GM18526 (cell line): Measurements from ENCODE around the gene PKD2.

Source experiments
- POLR2A ChIP-seq: IDR thresholded peaks from 3 replicates; pipeline ENCODE4 v1.6.1; 2011; ENCODE audit not compliant: insufficient read length; ENCODE audit errors: extremely low read depth

Gene PKD2

DNA sequence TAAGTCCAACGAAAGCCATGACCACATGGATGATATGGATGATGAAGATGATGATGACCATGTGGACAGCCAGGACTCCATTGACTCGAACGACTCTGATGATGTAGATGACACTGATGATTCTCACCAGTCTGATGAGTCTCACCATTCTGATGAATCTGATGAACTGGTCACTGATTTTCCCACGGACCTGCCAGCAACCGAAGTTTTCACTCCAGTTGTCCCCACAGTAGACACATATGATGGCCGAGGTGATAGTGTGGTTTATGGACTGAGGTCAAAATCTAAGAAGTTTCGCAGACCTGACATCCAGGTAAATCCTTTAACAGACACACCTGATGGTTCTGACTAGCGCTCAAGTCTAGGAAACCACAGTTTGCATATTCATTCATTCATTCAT lies 25.9 kb upstream of the PKD2 start:
- no peak for TF ChIP-seq POLR2A

DNA sequence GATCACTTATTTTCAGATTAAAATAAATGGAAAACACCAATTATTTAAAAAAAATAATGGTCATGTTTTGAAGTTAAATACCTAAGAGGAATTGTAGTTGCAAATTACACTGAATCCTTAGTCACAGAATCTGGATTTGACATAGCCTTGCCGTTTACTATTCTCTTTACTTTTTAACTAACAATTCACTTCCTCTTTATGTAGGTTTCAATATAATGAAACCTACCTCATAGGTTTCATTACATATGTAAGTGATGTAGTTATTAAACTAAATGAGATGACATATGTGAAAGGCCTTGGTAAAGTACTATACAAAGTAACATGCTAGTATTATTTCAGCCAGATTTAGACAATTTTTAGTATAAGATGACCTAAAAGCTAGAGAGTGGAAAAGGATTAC lies 25.4 kb upstream of the PKD2 start:
- no peak for TF ChIP-seq POLR2A

DNA sequence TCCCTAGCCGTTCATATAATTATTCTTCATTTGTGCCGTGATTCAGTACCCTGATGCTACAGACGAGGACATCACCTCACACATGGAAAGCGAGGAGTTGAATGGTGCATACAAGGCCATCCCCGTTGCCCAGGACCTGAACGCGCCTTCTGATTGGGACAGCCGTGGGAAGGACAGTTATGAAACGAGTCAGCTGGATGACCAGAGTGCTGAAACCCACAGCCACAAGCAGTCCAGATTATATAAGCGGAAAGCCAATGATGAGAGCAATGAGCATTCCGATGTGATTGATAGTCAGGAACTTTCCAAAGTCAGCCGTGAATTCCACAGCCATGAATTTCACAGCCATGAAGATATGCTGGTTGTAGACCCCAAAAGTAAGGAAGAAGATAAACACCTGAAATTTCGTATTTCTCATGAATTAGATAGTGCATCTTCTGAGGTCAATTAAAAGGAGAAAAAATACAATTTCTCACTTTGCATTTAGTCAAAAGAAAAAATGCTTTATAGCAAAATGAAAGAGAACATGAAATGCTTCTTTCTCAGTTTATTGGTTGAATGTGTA lies 24.9 kb upstream of the PKD2 start:
- no peak for TF ChIP-seq POLR2A

DNA sequence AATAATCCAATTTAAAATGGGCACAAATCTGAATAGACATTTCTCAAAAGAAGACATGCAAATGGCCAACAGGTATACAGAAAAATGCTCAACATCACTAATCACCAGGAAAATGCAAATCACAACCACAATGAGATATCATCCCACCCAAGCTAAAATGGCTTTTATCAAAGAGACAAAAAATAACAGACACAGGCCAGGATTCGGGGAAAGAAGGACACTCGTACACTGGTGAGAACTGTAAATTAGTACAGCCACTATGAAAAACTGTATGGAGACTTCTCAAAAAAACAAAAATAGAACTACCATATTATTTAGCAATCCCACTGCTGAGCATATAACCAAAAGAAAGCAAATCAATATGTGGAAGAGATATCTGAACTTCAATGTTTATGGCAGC lies 23.4 kb upstream of the PKD2 start:
- TF ChIP-seq POLR2A, result no peak

DNA sequence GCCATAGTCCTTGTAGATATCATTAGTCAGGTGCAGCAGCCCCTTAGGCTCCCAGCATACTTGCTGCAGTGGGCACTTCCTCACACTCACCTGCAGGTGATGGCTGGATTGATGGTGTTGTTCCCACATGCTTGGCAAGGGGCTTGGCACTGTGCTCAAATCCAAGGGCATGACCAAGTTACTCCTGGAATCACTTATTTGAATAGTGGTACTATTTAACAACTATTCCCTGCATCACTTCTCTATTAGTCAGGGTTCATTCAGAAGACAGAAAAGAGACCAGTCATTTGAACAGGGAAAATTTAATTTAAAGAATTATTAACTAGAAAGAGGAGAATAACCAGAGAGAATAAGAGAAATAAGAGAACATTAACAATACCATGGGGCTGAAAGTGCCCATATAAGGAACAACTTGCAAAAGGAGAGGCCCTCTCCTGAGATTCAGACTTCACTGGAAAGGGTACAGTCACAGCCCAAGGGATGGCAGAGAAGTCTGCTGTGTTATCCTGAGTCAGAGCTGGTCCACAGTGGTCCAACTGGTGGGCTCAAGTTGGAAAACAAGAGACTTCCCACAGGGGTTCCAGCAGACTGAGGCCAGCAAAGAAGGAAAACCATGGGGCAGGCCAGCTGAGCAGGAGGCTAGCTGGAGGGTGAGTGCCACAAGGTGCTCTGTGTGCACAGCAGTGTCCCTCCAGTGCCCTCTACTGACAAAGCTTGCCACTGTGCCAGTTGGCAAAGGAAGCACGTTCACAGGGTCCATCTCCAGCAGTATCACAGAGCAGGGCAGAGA lies 22.1 kb upstream of the PKD2 start:
- TF ChIP-seq POLR2A, result no peak

DNA sequence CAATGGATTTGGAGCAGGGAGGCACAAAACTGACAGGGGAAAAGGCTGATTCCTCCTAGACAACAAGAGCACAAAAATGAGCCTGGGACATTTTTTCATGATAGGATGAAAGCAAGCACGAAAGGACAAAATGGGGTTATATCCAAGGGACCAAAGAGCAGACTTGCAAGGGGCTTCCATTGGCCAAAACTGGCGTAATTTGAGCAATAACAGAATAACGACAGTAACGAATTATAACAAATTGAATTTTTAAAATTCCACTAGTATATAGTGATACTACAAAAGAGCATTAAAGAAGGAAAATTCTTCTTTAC lies 21.6 kb upstream of the PKD2 start:
- no peak for TF ChIP-seq POLR2A

DNA sequence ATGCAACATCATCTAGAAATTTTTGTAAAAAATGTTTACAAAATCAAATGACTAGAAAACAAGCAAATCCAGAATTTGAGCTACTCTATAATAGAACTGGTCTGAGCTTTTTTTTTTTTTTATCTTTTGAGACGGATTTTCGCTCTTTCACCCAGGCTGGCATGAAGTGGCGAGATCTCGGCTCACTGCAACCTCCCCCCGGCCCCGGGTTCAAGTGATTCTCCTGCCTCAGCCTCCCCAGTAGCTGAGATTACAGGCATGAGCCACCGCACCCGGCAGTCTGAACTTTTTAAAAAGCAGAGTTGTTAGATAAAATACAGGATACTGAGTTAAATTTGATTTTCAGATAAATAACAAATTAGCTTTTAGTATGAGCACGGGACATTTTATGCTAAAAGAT lies 20.9 kb upstream of the PKD2 start:
- no peak for TF ChIP-seq POLR2A

DNA sequence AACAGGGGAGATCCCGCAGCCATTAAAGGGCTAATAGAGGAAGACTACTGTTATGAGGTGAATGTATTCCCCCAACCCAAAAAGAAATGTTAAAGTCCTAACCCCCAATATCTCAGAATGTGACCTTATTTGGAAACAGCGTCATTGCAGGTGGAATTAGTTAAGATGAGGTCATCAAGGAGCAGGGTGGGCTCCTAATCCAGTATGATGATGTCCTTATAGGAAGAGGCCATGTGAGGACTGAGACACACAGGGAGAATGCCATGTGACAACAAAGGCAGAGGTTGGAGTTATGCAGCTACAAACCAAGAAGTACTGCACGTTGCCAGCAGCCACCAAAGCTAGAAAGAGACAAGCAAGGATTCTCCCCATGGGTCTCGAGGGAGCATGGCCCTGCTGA lies 17.7 kb upstream of the PKD2 start:
- no peak for TF ChIP-seq POLR2A

DNA sequence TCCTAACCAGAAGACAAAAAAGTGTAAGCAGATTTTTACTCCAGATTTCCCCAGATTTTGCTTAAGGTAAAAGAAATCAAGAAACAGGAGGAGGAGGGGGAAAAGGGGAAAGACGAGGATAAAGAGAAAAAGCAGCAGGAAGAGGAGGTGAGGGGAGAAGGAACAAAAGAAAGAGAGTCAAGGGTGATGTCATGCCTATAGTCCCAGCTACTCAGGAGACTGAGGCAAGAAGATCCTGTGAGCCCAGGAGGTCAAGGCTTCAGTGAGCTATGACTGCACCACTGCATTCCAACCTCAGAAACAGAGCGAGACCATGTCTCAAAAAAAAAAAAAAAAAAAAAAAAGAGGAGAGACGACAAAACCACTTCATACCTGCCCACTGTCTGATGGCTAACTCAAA lies 12.0 kb upstream of the PKD2 start:
- TF ChIP-seq POLR2A, result no peak

DNA sequence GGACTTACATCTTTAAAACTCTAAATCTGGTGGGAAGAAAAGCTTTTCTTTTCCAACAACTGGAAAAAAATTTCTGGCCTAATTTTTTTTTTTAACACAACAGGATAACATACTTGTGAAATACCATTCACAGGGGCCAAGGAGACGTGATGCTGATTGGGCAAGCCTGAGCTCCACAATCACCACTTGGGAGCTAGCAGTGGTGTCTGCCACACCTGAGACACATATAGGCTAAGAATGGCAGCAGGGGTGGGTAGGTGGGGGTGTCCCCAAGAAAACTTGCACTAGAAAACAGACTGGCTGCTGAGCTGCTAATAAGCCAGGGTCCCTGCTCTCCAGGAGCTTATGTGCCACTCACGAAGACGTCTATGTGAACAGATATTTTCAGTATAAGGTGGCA lies 5.6 kb upstream of the PKD2 start:
- no peak for TF ChIP-seq POLR2A

DNA sequence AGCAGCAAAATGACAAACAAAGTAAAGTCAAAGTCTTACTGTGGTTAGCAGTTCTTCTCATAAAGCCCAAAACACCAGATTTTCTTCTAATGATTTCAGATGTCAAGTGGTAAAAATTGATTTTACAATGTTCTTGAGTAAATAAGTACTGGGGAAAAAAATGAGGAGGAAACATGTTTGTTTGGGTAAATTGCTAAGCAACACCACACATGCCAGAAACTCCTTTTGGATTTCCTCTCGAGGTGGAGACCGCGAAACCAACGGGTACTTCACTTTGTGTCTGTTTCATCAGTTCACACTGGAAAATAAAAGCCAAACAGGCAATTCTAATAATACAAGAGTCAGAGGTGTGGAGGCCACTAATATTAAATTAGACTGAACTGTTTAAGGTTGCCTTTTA lies 4.6 kb upstream of the PKD2 start:
- TF ChIP-seq POLR2A, result no peak

DNA sequence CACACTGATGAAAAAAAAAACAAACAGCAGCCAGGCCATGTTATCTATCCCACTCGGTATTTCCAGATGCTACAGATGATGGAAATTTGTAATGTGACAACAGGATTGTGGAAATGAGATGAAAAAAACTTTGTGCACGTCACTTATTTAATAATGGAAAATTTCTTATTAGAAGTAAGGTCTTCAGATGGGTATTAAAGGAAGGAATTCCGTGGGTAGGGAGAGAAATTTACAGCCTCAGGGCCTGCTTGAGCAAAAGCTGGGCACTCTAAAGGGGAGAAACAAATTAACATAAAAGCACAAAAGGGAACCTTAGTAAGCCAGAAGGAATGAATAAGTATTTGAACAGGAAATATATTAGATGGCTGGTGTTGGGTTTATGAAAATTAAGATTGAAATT lies 4.2 kb upstream of the PKD2 start:
- no peak for TF ChIP-seq POLR2A

DNA sequence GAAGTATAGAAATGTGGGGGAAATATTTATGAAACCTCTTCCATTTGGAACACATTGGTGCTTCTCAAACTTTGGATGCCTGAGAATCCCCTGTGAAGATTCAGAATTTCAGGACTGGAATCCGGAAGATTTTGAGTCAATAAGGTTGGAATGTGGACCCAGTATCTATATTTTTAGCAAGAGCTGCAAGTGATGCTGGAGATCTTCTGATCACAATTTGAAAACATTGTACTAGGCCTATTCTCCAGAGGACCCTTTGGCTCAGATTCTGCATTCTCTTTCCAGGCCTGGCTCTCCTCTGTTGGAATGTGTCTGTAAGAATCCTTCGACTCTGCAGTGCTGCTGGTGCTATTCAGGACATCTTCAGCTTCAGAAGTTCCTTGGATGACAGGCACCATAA lies 2.4 kb upstream of the PKD2 start:
- TF ChIP-seq POLR2A, result no peak

DNA sequence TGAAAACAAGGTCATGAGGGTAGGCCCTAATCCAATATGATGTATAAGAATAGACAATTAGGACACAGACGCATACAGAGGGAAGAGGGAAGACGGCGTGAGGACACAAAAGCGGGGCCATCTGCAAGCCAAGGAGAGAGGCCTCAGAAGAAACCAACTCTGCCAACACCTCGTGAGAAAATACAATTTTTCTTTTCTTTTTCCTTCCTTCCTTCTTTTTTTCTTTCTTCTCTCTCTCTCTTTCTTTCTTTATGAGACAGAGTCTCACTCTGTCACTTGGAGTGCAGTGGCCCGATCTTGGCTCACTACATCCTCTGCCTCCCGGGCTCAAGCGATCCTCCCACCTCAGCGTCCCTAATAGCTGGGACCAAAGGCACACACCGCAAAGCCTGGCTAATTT lies 1.5 kb upstream of the PKD2 start:
- TF ChIP-seq POLR2A, result no peak

DNA sequence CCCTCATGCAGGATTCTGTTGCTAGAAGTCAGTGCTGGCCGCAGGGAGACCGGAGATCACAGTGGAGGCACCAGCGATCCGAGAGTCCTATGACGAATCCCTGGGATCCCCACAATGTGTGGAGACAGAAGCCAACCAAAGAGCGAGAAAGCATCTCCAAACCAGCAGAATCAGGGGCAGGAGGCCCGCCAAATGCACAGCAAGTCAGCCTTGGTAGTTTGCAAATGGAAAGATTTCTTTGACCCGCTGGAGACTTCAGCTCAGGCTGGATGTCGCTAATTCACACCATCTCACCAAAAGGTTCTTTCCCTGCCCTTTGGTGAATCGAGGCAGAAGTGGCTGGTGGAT lies 505 bp upstream of the PKD2 start:
- TF ChIP-seq POLR2A, result no peak

DNA sequence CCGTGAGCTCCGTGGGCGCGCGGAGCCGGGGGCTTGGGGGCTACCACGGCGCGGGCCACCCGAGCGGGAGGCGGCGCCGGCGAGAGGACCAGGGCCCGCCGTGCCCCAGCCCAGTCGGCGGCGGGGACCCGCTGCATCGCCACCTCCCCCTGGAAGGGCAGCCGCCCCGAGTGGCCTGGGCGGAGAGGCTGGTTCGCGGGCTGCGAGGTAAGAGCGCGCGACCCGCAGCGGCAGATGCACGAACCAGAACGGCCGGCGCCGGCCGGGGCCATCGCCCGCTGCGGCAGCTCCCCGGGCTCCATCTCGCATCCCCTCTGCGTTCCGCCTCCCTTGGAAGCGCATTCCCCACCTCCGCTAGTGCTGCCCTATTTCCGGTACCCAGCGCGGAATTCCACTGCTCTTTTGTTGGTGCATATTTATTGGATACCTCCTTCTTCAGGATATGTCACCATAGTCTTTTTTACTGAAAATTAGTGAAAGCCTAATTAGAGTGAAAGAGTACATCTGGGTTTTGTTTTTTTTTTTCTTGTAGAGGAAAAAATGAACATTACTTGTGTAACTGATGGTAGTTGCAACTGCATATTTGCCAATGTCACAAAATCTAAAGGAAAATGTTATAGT lies 797 bp downstream of the PKD2 start:
- TF ChIP-seq POLR2A, result no peak

DNA sequence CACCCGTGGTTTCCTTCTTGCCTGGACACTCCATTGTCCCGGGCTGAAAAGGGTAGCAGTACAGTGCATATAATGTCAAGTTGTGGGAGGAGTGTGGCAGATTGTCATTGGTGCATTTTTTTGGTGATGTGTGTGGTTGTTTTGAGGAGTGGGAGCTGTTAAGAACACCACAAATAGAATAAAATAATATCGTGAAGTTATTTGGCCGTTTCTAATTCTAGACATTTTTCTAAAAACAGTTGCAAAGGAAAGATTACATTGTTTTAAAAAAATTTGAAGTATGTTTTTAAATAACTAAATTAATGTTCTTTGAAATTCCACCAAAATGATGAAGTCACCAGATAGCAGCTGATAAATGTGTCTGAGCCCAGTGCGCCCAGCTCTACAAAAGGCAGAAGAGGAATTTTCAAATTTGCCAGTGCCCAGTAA lies 1.3 kb downstream of the PKD2 start:
- no peak for TF ChIP-seq POLR2A

DNA sequence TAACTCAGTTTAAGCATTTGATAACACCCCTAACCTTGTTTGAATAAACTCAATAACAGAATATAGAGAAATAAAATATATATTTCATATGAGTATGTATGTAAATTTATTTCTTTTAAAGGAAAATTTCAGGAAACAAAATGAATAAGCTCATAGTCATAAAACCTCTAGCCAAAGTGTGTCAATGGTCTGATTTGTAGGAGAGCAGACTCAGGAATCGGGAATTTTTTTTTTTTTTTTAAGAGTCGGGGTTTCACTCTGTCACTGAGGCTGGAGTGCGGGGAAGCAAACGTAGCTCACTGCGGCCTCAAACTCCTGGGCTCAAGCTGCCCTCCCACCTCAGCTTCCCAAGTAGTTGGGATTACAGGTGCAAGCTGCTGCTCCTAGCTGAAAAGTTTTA lies 2.4 kb downstream of the PKD2 start:
- TF ChIP-seq POLR2A, result no peak

DNA sequence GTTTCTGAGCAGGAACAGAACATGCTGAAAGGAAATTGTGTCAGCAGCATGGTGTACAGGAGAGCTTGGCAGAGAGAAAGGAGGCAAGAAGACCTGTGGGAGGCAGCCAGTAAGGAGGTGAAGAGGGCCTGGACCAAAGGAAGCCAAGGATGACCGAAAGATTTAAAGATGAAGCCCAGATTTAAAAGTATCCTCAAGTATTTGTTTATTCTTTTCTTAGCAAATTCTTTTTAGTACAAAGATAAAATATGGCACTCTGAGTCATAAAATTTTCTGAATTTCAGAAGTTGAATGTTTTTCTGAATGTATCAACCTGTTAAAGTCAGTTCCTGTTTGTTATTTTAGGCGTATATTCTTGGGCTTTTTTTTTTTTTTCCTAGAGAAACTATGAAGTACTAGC lies 3.5 kb downstream of the PKD2 start:
- no peak for TF ChIP-seq POLR2A
